DND-41 (cell line): ENCODE measurements around the gene CCRL2.

Experiments used
- ATAC-seq: fragments of 200-7000 bp; cut with Tn5 transposase; 3 replicates; pipeline ENCODE4 v1.9.1; 2021; ENCODE audit warnings: low read depth; ENCODE audit not compliant: insufficient read depth
- DNase-seq: peaks from one replicate; pipeline ENCODE4 v3.0.0-alpha.2; 2020
- H2AFZ ChIP-seq: 2 replicates; pipeline ENCODE4 v1.6.0; 2012; ENCODE audit warnings: low read depth, low read length
- H3K27ac ChIP-seq: 2 replicates; pipeline ENCODE4 v1.5.1; 2012; ENCODE audit warnings: low read length, inconsistent platforms
- H3K27me3 ChIP-seq: fragments of 200-600 bp; sonication (generic); 2 replicates; pipeline ENCODE4 v1.6.0; 2012; ENCODE audit warnings: low read length, mild to moderate bottlenecking, inconsistent platforms; ENCODE audit not compliant: insufficient read depth, poor library complexity
- H3K36me3 ChIP-seq: 2 replicates; pipeline ENCODE4 v1.5.1; 2012; ENCODE audit warnings: low read length, inconsistent platforms; ENCODE audit not compliant: insufficient read depth
- H3K4me1 ChIP-seq: 2 replicates; pipeline ENCODE4 v1.5.1; 2012; ENCODE audit warnings: mild to moderate bottlenecking, low read length; ENCODE audit not compliant: insufficient read depth
- H3K4me2 ChIP-seq: 2 replicates; pipeline ENCODE4 v1.6.0; 2012; ENCODE audit warnings: mild to moderate bottlenecking, moderate library complexity, low read length, inconsistent platforms; ENCODE audit not compliant: insufficient read depth
- H3K4me3 ChIP-seq, 2 experiments: fragments of 200-600 bp in 1 of 2; shearing (Covaris generic) in 1 of 2; 2 replicates each; pipeline ENCODE4 v1.5.1; 2012 to 2016; ENCODE audit warnings: inconsistent platforms in 2 of 2, low read length in 2 of 2, mild to moderate bottlenecking in 2 of 2, low read depth in 1 of 2, moderate library complexity in 1 of 2
- H3K79me2 ChIP-seq: 2 replicates; pipeline ENCODE4 v1.6.0; 2012; ENCODE audit warnings: low read length, inconsistent platforms; ENCODE audit not compliant: insufficient read depth
- H3K9ac ChIP-seq: 2 replicates; pipeline ENCODE4 v1.6.0; 2012; ENCODE audit warnings: low read depth, mild to moderate bottlenecking, inconsistent platforms, low read length, moderate library complexity
- H3K9me3 ChIP-seq: 2 replicates; pipeline ENCODE4 v1.5.1; 2012; ENCODE audit warnings: low read length, moderate library complexity, mild to moderate bottlenecking, inconsistent platforms; ENCODE audit not compliant: insufficient read depth, severe bottlenecking
- H4K20me1 ChIP-seq: 2 replicates; pipeline ENCODE4 v1.6.0; 2012; ENCODE audit warnings: low read length; ENCODE audit not compliant: insufficient read depth
- CTCF ChIP-seq: IDR thresholded peaks from 2 replicates; pipeline ENCODE4 v1.5.1; 2012; ENCODE audit warnings: borderline replicate concordance, low read length, moderate library complexity, mild to moderate bottlenecking; ENCODE audit not compliant: poor library complexity, severe bottlenecking; ENCODE audit errors: extremely low read depth
- EZH2 ChIP-seq: IDR thresholded peaks from 3 replicates; pipeline ENCODE4 v1.6.1; 2012; ENCODE audit warnings: borderline replicate concordance, low read depth, mild to moderate bottlenecking, moderate library complexity, low read length, inconsistent platforms; ENCODE audit not compliant: severe bottlenecking

Gene CCRL2

GRCh38 chr3:46440531-46441294 is 33.7 kb downstream of the CCRL2 start:
- peak overlapping the region; percentile 73 for H3K27ac ChIP-seq
- no peak for TF ChIP-seq EZH2
- TF ChIP-seq CTCF: no peak

GRCh38 chr3:46442576-46443530 is 35.8 kb downstream of the CCRL2 start:
- no peaks in the 10 kb centered on the region for H4K20me1 ChIP-seq
- TF ChIP-seq CTCF (peak; percentile 87), EZH2 (no peak)
- no peak overlapping the region for H2AFZ ChIP-seq
- H3K79me2 ChIP-seq: no peaks in the 10 kb centered on the region
- ATAC-seq (peak; percentile 39; the same call in 2 of the 3 replicates), DNase-seq (peak; percentile 71)
- no peak overlapping the region for H3K4me3 ChIP-seq
- no peaks in the 10 kb centered on the region for H3K36me3 ChIP-seq
- no peaks in the 10 kb centered on the region for H3K27me3 ChIP-seq
- H3K27ac ChIP-seq: peak overlapping the region; percentile 73
- no peak overlapping the region for H3K4me2 ChIP-seq
- no peaks in the 10 kb centered on the region for H3K9me3 ChIP-seq
- peak overlapping the region; percentile 10; the same call in 1 of the 2 replicates for H3K9ac ChIP-seq
- H3K4me1 ChIP-seq: peaks cover 49% of the 10 kb centered on the region

More at GRCh38 chr3:46440531-46441294, 33.7 kb downstream of the CCRL2 start:
- Histone ChIP-seq H3K4me3 (no peak overlapping the region), H3K36me3 (no peaks in the 10 kb centered on the region), H3K4me2 (peak overlapping the region; percentile 3), H3K9me3 (no peaks in the 10 kb centered on the region), H2AFZ (peak overlapping the region; percentile 1; the same call in 1 of the 2 replicates), H3K79me2 (no peaks in the 10 kb centered on the region), H3K27me3 (no peaks in the 10 kb centered on the region), H4K20me1 (no peaks in the 10 kb centered on the region), H3K4me1 (peaks cover 52% of the 10 kb centered on the region), H3K9ac (peak overlapping the region; percentile 24; the same call in 1 of the 2 replicates)
- ATAC-seq (peak; percentile 98), DNase-seq (peak; percentile 80)

- ATAC-seq: no peak
- DNase-seq: no peak
These were observed 40.3 kb downstream of the CCRL2 start for GRCh38 chr3:46447228-46447985.

More at GRCh38 chr3:46447228-46447985, 40.3 kb downstream of the CCRL2 start:
- Histone ChIP-seq H3K79me2 (no peaks in the 10 kb centered on the region), H3K27ac (no peak overlapping the region), H3K4me3 (no peak overlapping the region), H3K4me2 (no peak overlapping the region), H3K9me3 (no peaks in the 10 kb centered on the region), H2AFZ (0 out of 2 replicates have a peak overlapping the region, but pooled peaks have one; percentile 3), H3K27me3 (no peaks in the 10 kb centered on the region), H3K9ac (no peak overlapping the region), H3K4me1 (peaks cover 9% of the 10 kb centered on the region), H4K20me1 (no peaks in the 10 kb centered on the region), H3K36me3 (no peaks in the 10 kb centered on the region)
- TF ChIP-seq CTCF (peak; percentile 20), EZH2 (no peak)
